ENCODE data around the gene ENTPD6.
"Not testable (repeated sequence)": the region's sequence is repeated elsewhere in the genome, so short reads cannot be mapped to it uniquely, and the experiment has no call there.

ENTPD6 gene

DNA sequence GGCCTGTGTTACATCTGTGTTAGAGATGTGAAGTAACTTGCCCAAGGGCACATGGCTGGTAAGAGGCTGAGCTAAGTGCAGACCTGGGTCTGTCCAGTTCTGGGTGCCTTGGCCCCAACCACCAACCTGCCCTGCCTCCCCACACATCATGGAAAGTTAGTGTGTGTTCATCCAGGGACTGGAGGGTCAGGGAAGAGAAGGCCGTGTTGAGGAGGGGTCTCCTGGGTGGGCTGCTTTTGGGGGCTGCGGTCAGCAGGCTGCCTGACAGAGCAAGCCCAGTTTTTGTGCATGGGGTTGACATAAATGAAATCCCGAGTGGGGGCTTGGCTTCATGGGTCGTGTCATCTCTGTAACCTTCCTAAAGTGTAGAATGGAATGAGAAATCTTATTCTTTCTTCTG, 63.3 kb downstream of the ENTPD6 start:
- DNase-seq: no peak

DNA sequence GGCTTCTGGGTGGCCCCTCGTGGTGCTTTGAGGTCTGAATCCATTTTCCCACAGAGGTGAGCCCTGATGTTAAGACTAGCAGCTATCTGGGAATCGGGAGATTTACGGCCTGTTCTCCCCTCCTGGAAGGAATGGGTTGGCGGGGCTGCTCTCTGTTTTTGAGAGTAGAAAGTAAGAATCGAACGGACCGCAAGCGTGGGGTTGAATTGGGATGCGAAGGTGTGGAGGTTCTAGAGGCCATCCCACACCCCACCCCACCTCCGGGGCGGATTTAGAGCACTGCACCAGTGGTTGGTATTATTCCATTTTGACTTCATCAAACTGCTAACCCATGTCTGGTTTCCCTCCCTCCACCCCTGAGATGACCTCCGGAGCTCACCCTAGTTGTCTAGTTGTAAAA, 63.8 kb downstream of the ENTPD6 start:
- no peak for DNase-seq

DNA sequence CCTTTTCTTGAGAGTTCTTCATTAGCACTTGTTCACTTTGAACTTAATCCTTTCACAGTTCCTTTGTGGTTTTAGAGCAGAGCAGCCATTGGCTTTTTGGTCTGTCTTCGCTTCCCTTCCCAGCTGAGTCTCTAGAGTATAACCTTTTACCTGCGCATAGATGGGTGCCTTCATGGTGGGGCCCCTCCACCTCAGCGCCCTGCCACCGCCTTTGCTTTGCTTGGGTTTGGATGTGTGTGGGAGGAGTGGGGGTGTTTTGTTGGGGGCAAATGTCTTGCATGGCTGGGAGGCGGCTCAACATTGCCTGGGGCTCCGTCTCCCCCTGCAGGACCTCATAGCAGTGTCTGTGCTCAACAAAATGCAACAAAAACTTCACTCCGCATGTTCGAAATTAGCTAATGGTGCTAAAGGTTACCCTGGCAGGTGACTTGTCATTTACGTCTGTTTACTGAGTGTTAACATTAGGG, 64.3 kb downstream of the ENTPD6 start:
- no peak for DNase-seq

DNA sequence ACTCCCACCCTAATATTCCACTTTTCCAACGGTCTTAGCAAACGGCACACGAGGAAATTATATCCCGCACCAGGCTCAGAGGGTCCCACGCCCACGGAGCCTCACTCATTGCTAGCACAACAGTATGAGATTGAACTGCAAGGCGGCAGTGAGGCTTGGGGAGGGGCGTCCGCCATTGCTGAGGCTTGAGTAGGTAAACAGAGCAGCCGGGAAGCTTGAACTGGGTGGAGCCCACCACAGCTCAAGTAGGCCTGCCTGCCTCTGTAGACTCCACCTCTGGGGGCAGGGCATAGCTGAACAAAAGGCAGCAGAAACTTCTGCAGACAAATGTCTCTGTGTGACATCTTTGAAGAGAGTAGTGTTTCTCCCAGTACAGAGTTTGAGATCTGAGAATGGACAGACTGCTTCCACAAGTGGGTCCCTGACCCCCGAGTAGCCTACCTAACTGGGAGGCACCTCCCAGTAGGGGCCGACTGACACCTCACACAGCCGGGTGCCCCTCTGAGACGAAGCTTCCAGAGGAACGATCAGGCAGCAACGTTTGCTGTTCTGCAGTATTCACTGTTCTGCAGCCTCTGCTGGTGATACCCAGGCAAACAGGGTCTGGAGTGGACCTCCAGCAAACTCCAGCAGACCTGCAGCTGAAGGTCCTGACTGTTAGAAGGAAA, 65.4 kb downstream of the ENTPD6 start:
- DNase-seq: not testable (repeated sequence)

DNA sequence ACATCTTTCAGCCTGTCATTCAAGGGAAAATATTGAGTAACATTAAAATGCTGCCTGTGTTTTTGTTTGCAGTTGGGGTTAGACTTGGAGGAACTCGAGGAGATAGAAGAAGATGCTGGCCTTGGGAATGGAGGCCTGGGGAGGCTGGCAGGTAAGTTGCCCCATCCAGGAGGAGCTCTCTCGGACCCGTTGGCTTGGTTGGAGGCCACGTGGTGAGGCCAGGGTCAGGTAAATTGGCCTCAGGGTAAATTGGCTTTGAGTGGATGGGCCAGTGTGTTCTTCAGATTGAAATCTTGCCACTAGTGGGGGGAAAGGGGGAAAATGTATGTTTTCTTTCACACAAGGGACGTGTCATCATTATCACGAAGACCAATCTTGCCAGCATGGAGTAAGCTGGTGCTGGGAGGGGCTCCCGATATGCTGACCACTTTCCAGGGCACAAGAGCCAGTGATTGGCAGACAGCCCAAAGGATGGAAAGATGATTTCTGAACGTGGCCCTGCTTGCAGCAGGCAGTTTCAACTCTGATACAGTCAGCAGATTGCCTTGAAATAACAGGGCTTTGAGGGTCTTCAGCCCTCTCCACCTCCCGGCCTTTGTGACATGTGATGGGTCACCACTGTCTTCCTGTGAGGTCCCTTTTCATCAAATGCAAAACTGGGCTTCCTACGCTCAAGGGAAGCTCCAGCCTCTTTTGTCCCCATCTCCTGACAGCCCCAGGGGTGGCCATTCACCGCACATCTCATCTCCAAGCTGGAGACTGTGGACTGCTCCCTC, 73.7 kb downstream of the ENTPD6 start:
- DNase-seq: no peak

DNA sequence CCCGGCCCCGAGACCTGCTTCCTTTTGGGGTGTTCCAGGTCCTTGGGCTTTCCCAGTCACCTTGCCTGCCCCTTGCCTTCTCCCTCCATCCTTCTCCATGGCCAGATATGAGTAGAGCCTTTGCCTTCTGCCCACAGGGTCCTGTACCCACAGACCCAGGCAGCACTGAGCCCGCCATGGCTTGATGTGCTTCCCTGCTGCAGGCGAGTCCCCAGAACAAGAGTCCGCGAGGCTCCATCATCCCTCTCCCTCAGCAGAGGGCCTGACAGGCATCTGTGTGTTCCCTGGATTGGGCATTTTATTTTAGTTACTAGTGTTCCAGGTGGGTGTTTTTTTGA, 74.3 kb downstream of the ENTPD6 start:
- no peak for DNase-seq

DNA sequence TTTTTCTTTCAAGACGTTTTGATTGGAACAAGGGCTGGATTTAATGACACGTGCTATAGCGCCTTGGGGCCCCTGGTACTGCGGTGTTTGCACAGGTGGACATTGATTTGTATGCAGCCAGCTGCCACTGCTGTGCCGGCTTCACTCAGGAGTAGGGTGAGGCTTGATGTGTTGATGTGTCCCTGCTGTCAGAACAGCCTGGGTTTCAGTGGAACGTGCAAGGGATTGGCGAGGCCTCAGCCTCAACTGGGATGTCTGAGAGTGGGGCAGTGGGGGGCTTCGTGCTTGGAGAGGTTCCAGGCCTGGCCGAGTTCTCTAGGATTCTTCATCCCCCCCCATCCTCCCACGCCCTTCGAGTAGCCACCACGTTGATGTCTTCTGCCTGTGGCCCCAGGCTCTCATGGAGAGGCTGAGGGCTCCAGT, 75.3 kb downstream of the ENTPD6 start:
- no peak for DNase-seq

DNA sequence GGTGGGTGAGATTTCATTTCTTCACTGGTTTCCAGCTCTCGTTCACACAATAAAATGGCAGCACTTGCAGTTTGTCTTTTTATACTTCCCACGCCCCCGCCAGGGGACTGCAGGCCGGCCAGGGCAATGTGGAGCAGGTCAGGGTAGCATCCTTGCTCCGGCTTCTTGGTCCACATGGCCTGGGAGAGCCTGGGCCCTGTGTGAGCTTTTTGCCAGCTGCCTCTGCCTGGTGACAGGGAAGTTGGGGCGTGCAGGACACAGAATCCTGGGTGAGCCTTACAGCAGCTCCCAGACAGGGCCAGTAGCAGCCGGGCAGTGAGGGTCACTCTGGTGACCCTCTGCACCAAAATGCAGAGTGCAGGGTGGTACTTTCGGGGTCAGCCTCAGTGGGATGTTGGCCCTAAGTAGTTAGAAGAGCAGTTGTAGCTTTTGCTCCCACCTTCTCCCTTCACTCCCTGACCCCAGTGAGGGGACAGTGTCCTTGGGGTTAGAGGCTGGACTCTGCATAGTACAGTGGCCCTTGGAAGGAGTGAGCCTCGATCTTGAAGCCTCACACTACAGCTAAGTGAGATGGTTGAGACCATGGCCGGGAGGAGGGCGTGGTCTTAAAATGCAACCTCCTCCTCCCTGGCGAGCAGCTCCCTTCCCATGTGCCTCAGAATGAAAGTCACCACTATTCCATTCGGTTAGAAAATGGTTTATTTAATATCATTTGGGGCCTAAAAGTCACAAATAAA, 76.1 kb downstream of the ENTPD6 start:
- DNase-seq: no peak

DNA sequence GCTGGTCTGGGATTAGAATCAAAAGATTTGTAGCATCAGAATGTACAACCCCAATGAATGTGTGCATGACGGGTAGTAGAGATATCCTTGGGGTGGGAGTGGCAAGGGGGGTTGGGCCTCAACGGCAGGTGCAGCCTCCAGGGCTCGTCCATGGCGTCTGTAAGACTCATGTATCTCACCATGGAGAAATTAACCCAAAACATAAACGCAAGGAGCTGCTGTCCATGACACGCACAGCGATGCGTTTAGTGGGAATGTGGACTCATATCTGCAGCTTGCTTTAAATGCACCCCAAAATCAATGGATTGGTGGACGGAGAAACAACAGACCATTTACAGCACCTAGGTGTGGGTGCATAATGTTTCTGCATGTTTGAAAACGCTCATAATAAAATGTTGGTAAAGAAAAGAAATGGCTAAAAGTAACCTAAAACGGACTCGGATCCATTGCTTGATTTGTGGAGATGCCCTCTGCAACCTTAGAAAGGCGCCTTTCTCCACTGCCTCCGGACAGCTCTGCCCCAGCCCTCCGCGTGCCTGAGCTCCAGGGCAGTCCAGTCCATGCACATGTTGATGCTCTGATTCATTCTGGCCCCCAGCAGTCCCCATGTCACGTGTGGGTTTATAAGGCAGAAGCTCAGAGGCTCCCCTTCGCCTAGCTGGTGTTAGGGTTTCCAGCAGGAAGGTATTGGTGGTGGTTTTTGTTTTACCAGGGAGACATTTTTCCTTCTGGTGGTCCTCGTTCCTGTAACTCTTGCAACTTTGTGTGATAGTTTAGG, 76.9 kb downstream of the ENTPD6 start:
- no peak for DNase-seq

DNA sequence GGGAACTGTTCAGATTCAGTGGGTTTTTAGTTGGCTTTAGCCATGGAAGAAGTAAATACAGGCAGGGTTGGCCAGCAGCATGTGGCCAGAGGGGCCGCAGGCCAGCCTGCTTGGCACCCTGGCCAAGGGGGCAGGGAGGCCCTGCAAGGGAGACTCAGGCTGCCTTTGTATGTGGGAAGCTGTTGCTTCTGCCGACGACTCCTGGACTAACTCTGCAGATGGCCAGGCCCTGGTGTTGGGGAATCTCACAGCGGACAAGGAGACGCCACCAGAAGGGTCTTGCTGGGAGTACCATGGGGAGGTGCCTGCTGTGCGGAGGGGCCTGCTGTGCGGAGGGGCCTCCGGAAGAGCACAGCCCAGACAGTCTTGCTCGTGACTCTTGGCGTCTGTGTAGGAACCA, 77.5 kb downstream of the ENTPD6 start:
- DNase-seq: no peak

DNA sequence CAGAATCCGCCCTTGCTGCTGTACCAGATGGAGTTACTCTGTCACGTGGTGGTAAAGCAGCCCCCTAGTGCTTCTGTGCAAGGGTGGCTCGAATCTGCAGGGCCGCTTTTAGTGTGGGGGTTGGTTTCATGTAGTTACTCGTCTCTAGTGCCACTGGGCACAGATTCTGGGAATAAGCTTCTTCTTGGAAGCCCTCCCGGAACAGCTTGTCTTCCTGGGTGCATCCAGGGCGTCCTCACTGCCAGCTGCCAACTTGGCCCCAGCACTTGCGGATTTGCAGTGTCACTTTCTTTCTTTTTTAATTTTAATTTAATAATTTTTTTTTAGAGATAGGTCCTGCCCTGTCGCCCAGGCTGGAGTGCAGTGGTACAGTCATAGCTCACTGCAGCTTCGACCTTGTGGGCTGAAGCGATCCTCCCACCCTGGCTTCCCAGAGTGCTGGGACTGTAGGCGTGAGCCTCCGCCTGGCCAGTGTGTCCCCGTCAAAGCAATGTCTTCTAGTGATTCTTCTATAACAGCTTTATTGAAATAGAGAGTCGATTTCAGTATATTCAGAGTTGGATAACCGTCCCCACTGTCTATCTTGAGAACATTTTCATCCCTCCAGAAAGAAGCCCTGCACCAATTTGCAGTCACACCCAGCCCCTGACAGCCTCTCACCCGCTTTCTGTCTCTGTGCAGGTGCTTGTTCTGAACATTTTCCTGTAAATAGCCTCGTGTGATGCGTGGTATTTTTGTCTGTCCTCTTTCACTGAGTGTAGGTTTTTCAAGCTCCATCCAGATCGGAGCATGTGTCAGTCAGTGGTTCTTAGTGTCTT, 78.2 kb downstream of the ENTPD6 start:
- no peak for DNase-seq

DNA sequence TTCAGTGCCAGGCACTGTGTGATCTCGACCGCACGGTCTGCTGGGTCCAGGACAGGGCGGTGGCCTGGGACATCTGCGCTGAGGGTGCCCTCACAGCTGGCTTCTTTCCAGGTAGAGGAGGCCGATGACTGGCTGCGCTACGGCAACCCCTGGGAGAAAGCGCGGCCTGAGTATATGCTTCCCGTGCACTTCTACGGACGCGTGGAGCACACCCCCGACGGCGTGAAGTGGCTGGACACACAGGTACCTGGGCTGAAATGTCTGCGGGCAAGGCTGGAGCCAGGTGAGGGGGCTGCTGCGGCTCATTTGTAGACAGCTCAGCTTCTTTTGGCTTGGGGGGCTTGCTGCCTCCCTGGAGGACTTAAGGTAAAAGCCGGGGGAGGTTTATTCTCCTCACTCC, 79.0 kb downstream of the ENTPD6 start:
- DNase-seq: no peak

DNA sequence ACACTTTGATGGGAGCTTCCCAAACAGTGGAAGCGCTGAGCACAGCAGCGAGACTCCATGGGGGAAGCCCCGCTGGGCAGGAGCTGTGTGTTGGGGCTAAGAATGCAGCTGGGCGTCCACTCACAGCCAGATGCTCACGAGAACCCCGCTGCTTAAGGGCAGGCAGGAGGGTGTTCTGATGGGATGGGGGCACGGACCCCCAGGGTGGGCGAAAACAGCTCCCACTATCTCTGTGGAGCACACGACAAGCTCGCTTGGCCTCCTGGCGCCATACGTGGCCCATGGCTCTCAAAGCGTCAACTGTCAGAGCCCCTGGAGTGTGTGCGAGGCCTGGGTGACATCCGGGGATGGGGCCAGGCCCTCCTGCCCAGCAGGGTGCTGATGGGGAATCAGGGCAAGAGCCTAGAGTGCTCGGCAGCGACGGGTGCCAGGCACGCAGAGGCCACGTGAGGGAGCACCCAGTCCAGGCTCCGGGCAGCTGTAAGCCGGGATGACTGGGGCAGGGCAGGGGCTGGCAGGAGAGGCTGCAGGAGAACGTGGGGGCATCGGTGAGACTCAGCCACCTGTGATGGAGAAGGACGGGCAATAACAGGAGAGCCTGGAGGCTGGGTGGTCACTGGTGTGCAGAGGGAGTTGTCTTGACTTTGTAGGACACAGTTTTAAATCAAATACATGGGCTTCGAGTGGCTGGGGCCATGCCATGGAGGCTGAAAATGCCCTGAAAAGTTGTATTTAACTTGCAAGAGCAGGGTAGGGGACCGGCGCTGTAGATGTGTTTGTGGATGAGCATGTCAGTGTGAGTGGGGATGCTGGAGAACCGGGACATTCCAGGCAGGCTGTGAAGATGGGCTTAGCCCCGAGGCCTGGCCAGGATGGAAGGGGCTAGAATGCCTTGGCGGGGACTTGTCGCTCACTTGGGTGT, 79.6 kb downstream of the ENTPD6 start:
- DNase-seq: no peak

DNA sequence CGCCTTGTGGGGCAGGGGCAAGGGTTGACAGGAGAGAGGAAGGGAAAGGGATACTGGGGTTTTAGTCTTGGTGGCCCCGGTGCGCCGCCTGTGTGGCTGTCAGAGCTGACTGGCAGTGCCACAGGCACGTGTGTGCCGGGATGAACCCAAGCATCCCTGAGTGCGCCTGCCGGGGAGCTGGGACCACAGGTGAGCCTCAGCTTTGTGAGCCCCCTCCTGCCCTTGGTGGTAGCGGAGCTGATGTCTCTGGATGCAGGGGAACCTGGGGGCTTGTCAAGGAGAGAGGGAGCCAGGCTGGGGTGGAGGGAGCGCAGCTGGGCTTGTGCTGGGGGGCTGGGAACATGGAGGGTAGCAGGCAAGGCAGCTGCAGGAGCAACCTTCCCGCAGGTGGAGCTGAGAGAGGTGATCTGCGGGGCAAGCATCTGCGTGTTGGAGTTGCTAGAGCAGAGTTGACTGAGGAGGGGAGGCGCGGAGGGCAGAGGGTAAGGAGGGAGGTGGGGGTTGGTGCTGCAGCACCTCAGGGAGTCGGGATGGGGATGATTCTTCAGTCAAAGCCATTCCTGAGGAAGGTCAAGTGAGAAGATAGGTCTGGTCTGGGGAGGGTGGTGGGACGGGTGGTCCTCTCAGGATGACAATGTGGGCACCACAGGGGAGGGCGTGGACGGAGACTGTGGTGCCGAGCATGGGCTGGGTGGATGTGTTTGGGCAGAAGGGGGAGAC, 80.5 kb downstream of the ENTPD6 start:
- DNase-seq: no peak

Data from suppressor macrophage (primary cell).